Activated T-cell treated with anti-CD3 and anti-CD28 coated beads for 4 hours (primary cell): ENCODE data around the gene FGF14.
A peak's percentile ranks its signal among the peaks of the same experiment; 100 is the strongest.

ENCODE experiments used
- DNase-seq: peaks from one replicate; pipeline ENCODE4 v3.0.0-alpha.2; 2020

The FGF14 gene

DNA sequence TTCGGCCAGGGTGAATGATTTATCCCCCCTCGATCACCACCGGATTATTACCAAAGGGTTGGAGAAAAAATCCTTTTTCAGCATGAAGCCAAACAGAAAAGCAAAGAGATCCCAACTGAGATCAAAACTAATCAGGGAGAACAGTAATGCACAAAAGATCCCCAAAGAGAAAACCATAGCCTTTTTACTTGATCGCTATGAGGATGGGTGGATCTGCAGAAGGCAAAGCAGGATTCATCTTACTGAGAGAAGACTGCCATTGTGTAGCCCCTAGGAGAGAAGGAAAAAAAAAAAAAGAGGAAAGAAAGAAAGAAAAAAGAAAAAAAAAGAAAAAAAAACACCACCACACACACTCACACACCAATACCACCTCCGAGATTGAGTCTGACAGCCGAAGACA, at the start of gene FGF14:
Gene FGF14, minus strand, starts transcription at position 283 of the 400 bp plus-strand sequence.
- DNase-seq = no peak

GRCh38 chr13:102443249-102443648, 41.4 kb upstream of the FGF14 start:
- DNase-seq = no peak

DNA sequence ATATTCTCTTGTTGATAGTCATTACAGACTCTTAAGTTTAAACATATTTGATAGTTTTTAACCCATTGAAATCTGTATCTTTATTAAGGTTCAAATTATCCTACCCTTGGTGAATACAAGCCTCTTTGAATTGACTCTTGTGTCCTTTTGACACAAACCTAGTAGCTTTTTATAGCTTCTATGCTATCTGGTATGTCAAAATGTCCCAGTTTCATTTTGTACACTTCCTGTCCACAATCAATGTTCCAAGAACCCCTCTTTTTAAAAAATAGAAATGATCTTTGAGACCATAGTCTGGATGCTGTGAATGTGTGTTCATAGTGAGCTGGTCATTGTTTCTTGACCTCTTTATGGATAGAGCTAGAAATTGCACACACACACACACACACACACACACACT, 39.2 kb upstream of the FGF14 start:
- no peak for DNase-seq

DNA sequence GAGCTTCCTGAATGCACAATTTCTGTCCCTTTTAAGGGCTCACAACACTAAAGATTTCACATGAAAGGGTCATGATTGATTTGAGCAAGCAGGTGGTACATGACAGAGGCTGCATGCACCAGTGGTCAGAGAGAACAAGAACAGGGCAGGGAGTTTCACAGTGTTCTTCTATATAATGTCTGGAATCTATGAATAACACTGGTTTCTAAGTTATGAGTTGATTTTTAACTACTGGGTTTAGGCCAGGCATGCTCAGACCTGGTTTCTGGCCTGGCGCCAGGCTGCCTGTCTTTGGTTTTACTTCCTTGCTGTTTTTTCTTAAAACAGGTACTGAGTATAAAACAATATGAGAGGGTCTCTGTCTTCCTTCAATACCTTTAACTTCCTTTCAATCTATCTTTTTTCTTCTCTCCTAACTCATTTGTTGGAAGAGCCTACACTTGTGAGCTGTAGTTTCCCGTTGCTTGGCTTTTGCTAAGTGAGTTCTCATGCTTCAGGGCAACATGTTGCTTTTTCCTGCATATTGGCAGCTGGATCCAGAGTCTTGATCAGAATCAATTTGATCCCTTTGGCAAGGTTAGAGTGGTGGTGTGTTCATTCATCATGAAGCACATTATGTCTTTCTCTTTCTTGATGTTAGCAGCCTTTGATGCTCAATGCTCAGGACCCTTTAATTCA, 38.5 kb upstream of the FGF14 start:
- no peak for DNase-seq

DNA sequence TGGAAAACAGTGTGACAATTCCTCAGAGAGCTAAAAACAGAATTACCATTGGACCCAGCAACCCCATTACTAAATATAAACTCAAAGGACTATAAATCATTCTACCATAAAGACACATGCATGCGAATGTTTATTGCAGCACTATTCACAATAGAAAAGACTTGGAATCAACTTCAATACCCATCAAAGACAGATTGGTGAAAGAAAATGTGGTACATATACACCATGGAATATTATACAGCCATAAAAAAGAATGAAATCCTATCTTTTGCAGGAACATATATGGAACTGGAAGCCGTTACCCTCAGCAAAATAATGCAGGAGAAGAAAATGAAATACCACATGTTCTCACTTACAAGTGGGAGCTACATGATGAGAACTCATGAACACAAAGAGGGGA, 20.8 kb upstream of the FGF14 start:
- no peak for DNase-seq

GRCh38 chr13:102405499-102406100, 3.8 kb upstream of the FGF14 start:
- DNase-seq = no peak

GRCh38 chr13:102402290-102402689, 442 bp upstream of the FGF14 start:
- DNase-seq = peak; percentile 24

DNA sequence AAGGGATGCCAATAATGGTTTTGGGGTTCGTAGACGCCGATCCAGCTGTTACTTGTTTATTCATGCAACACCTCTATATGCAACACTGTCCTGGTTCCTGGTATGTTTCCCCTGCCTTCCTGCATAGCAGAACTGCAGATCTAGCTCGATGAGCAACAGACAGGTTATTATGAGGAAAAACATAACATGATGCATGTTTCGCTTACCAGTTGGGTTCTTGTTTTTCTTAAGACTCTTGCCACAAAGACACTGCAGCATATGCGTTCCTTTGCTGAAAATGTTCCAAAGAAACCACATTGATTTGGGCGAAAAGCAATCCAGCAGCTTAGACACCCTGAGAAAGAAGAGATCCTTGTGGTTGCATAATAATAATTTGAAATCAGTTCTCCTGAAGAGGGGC, 583 bp downstream of the FGF14 start:
- DNase-seq = no peak

GRCh38 chr13:102400675-102401145, 1.1 kb downstream of the FGF14 start:
- DNase-seq = no peak

GRCh38 chr13:102399791-102400674, 1.8 kb downstream of the FGF14 start:
- no peak for DNase-seq

DNA sequence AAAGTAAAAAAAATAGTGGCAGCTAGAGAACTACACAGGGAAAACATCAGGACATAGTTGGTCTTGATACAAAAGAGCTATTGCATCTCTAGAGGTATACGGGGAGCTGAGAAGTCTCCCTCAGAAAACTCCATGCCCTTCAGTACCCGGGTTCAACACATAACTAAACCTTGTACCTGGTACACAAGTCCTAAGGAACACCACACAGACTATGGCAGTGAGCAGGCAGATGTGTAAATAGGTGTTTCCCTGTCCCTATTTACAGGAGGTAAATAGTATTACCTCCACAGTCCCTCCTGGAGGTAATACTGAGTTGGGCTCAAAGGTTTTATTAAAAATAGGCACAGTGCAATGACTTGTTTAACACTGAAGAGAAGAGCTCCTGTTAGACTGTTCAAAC, 5.9 kb downstream of the FGF14 start:
- no peak for DNase-seq

DNA sequence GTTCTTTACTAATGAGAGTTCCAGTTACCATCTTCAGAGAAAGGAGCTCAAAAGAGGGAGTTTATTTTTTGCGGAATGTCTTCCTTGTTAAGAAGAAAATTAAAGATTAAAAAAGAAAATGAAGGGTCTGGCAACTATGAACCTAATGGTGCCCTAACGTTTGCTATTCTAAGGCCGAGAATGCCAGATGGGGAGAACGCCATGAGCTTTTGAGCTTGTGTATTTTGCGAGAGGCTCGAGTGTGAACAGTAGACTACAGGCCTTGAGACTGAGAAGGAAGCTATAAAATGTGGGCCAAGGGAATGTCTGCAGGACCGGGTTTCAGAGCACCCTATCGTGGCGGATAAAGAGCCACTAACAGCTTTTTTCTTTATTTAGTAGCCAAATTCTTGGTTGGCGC, 6.7 kb downstream of the FGF14 start:
- no peak for DNase-seq

- DNase-seq = peak; percentile 97
Measured at GRCh38 chr13:102394158-102395053, 7.4 kb downstream of the FGF14 start.

DNA sequence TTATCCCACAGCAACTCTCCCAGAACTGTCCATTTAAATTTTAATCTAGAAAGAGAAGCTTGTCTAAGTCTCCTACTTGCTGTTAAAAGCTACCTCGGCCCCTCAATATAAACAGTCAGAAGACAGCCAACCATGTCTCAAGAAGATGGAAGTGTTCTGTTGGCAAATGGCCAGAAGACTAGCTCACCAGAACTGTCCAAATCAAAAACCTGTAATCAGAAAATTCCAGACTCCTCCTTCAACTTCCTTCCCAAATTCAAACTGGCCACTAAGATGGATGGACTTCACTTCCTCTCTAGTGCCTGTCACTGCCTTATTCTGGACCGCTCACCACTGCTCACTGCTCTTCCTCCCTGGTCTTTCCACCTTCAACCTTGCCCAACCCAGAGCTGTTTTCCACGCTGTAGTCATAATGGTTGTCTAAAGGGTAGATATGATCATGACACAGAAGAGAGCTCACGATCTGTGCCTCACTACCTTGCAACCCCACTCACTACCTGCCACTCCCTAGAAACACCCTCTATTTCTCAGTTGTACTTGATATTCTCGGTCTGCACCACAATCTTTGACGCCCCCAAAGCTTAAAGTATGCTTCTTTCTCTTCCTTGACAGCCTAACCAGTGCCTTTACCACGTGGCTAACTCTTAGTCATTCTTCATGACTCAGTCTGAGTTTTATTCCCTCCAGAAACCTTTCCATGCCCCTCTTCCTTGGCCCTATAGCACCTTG, 9.2 kb downstream of the FGF14 start:
- no peak for DNase-seq

DNA sequence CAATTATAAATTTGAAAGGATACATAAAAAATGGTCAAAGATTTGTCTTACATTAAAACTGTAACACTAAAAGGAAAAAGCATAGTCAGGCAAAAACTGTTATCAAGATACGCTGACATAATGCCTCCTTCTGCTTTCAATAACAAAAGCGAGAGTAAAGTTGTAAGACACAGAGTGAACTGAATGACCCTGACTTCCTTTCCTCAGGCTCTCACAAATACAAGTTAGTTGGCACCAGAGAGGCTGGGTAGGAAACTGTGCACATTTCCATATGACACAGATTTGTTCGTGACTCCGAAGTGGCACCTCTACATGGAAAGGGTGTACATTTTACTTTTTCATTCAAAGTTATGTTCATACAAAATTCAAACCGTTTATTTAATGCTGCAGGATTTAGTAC, 15.4 kb downstream of the FGF14 start:
- DNase-seq = no peak

DNA sequence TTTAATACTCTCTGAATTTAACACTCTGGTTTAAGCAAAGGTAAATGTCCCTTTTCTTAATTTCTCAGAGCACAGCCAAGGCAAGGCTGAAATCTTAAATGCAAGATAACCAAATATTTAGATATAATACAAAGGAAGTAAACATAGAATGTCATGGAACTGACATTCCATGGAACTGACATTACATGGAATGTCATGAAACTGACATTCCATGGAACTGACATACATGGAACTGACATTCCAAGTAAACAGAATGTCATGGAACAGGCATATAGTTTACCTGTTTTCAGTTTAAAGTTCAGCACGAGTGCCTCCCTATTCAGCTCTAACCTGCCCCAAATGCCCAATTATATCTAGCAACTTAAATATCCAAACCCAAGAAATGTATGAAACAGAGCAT, 21.8 kb downstream of the FGF14 start:
- no peak for DNase-seq

DNA sequence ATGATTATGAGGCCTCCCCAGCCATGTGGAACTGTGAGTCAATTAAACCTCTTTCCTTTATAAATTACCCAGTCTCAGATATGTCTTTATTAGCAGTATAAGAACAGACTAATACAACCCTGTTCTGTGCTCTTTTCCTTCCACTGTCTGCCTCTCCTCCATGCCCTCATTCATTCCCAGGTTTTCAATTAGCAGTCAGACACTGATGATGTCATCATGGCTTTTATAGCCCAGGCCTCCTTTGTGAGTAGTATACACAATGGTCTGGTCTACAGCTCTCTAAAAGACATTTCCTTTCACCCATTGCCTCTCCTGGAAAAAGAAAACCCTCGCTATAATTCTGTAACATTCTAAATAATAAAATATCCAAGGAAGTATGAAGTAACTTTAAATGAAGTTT, 25.5 kb downstream of the FGF14 start:
- no peak for DNase-seq

DNA sequence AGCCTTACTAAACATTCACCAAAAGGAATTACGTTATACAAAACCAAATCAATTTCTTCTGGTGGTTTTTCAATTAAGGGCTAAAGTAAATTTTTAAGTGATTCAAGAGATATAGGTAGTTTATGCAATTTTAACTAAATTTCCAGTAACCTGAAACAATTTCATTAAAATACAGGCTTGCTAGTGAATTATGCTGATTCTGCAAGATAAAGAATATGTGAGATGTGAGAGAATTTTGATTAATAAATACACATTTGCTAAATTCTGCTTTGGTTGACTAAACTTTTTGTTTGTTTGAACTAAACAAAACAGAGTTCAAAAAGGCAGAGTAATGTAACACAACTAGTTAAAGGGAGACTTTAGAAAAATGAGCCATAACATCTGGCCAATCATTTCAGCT, 27.1 kb downstream of the FGF14 start:
- no peak for DNase-seq

GRCh38 chr13:102374233-102374632, 27.6 kb downstream of the FGF14 start:
- DNase-seq = no peak

- DNase-seq = no peak
Measured at GRCh38 chr13:102373221-102373620, 28.6 kb downstream of the FGF14 start.

- no peak for DNase-seq
Measured at GRCh38 chr13:102369302-102369701, 32.5 kb downstream of the FGF14 start.

- DNase-seq = no peak
Measured at GRCh38 chr13:102367836-102368235, 34.0 kb downstream of the FGF14 start.
